Measurements from ENCODE around the gene IFT43. TPM values are rescaled to one million over a fixed set of nuclear protein-coding genes. Genes with fewer than 3 reads are reported as not detected.

IFT43 gene
- total and polyA plus RNA-seq, 9 of the 15 experiments (the other 6 are each of a cell fraction or from before 2014, with no cell fraction given) = 4.9 to 12.8 (median 8.0) TPM

GRCh38 chr14:76053572-76054355, 68.2 kb downstream of the IFT43 start (continued):
- TF ChIP-seq MAFG (tag; conservative IDR thresholded peaks at IDR 0.05) = peak; percentile 82
- TF ChIP-seq, protein P1, sequence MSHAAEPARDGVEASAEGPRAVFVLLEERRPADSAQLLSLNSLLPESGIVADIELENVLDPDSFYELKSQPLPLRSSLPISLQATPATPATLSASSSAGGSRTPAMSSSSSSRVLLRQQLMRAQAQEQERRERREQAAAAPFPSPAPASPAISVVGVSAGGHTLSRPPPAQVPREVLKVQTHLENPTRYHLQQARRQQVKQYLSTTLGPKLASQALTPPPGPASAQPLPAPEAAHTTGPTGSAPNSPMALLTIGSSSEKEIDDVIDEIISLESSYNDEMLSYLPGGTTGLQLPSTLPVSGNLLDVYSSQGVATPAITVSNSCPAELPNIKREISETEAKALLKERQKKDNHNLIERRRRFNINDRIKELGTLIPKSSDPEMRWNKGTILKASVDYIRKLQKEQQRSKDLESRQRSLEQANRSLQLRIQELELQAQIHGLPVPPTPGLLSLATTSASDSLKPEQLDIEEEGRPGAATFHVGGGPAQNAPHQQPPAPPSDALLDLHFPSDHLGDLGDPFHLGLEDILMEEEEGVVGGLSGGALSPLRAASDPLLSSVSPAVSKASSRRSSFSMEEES (CRISPR knock-in tag; IDR thresholded peaks at IDR 0.05) = no peak
- TF ChIP-seq PRPF4 (IDR thresholded peaks at IDR 0.05; ENCODE audit: insufficient read depth, low read depth, low read length, poor library complexity, severe bottlenecking) = no peak
- TF ChIP-seq TAF7 (tag; IDR thresholded peaks at IDR 0.05) = no peak
- no peak for TF ChIP-seq POLR2AphosphoS5 (IDR thresholded peaks at IDR 0.05; ENCODE audit: control insufficient read depth, insufficient read depth, low read depth, low read length)

- no peak for ATAC-seq
- in situ Hi-C loops (cut with MboI) = loop anchor here (10.0 kb wide), 2 partner anchors 319 to 599 kb away; partner anchors contain the start of gene ESRRB
- intact Hi-C loops (cut with micrococcal nuclease) = loop anchor here (10.0 kb wide), 1 partner anchor 489 kb away; no protein-coding TSS in a partner anchor
- Histone ChIP-seq H3K36me3 (ENCODE audit: control insufficient read depth, insufficient read depth, low read length) (no peaks in the 10 kb centered on the region), H3K4me1 (replicated peaks in 1 of 2; ENCODE audit: control insufficient read depth in 2 of 2, insufficient read depth in 2 of 2, low read length in 2 of 2) (no peaks in the 10 kb centered on the region), H3K27me3 (ENCODE audit: control insufficient read depth in 2 of 2, insufficient read depth in 2 of 2, low read length in 2 of 2) (no peaks in the 10 kb centered on the region), H3K9ac (ENCODE audit: insufficient read depth in 1 of 2, low read depth in 2 of 2, low read length in 2 of 2) (no peak overlapping the region), H3K4me3 (no peak overlapping the region), H3K27ac (ENCODE audit: extremely low read depth, low read depth, low read length) (no peak overlapping the region), H3K79me2 (ENCODE audit: control insufficient read depth, insufficient read depth, low read length) (no peaks in the 10 kb centered on the region), H3K9me3 (replicated peaks; ENCODE audit: control insufficient read depth, insufficient read depth, low read depth, low read length) (no peaks in the 10 kb centered on the region), H4K20me1 (replicated peaks; ENCODE audit: control insufficient read depth, insufficient read depth, low read length) (no peaks in the 10 kb centered on the region; the same call in 1 of the 2 replicates), H2AFZ (ENCODE audit: low read depth, low read length) (no peak overlapping the region), H3K9me1 (ENCODE audit: control insufficient read depth, insufficient read depth, low read length) (no peaks in the 10 kb centered on the region), H3K4me2 (ENCODE audit: insufficient read depth, low read length) (no peak overlapping the region)
- no peak for FAIRE-seq
- CTCF ChIA-PET (ENCODE audit: low intra/inter-chr PET ratio) = no interaction called here
- BruUV-seq (replicated peaks) = no TSS peak
- DNase-seq (ENCODE audit: extremely low read depth in 1 of 4, low spot score in 3 of 4) = no peak
- 5% methylated on average over 2 of the region's 3 CpGs for WGBS (ENCODE audit: insufficient coverage, low coverage, missing lambda C conversion rate)
- TF ChIP-seq ZMIZ1 (IDR thresholded peaks at IDR 0.05; ENCODE audit: low read depth in 2 of 2, low read length in 2 of 2) = no peak
- no peak for TF ChIP-seq BCOR (IDR thresholded peaks at IDR 0.05)
- no peak for TF ChIP-seq ZNF780A (CRISPR knock-in tag; IDR thresholded peaks at IDR 0.05)
- TF ChIP-seq POLR2AphosphoS2 (IDR thresholded peaks at IDR 0.05; ENCODE audit: low read length) = no peak
- TF ChIP-seq, protein P2, sequence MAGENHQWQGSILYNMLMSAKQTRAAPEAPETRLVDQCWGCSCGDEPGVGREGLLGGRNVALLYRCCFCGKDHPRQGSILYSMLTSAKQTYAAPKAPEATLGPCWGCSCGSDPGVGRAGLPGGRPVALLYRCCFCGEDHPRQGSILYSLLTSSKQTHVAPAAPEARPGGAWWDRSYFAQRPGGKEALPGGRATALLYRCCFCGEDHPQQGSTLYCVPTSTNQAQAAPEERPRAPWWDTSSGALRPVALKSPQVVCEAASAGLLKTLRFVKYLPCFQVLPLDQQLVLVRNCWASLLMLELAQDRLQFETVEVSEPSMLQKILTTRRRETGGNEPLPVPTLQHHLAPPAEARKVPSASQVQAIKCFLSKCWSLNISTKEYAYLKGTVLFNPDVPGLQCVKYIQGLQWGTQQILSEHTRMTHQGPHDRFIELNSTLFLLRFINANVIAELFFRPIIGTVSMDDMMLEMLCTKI (IDR thresholded peaks at IDR 0.05; ENCODE audit: partially characterized antibody) = no peak
- no peak for TF ChIP-seq MTF1 (CRISPR knock-in tag; IDR thresholded peaks at IDR 0.05; ENCODE audit: borderline replicate concordance)
- no peak for TF ChIP-seq CHD1 (IDR thresholded peaks at IDR 0.05; ENCODE audit: low read length)
- TF ChIP-seq SP1 (CRISPR knock-in tag; IDR thresholded peaks at IDR 0.05) = no peak
- POLR2A ChIA-PET = interaction anchor here (0.7 kb wide), 1 partner anchor 276 kb away, joined by 3 read pairs; no protein-coding TSS in a partner anchor
These were observed 69.8 kb downstream of the IFT43 start for GRCh38 chr14:76055330-76055729.

Data from K562 (cell line).